Heart right ventricle (tissue), 16 donors: ENCODE results near the gene TGM5. TPM values are rescaled to one million over a fixed set of nuclear protein-coding genes. Genes with fewer than 3 reads are reported as not detected.
A peak's percentile ranks its signal among the peaks of the same experiment; 100 is the strongest.

ENCODE experiments used
- ATAC-seq, 8 donors: fragments of 200-7000 bp; cut with Tn5 transposase; one replicate each; pipeline ENCODE4 v1.9.1; 2020; ENCODE audit warnings: mild to moderate bottlenecking in 8 of 8, moderate library complexity in 8 of 8, moderate number of reproducible peaks in 1 of 8
- DNase-seq, 2 donors: peaks; one replicate each; pipeline ENCODE4 v3.0.0-alpha.2; 2020
- H3K27ac ChIP-seq, 10 donors: fragments of 200-600 bp; sonication (generic) in 2 of 10; one replicate each; pipeline versions ENCODE4 v1.5.0 to v1.8.0; 2020 to 2022; ENCODE audit warnings: mild to moderate bottlenecking in 3 of 10
- H3K27me3 ChIP-seq, 7 donors: fragments of 200-600 bp; one replicate each; pipeline ENCODE4 v1.8.0; 2021 to 2022; ENCODE audit warnings: mild to moderate bottlenecking in 2 of 7
- H3K36me3 ChIP-seq, 9 donors: fragments of 200-600 bp; sonication (generic) in 1 of 9; one replicate each; pipeline versions ENCODE4 v1.5.0 to v1.8.0; 2020 to 2022; ENCODE audit warnings: mild to moderate bottlenecking in 2 of 9
- H3K4me1 ChIP-seq, 9 donors: fragments of 200-600 bp; sonication (generic) in 1 of 9; one replicate each; pipeline versions ENCODE4 v1.5.0 to v1.8.0; 2020 to 2022; ENCODE audit warnings: mild to moderate bottlenecking in 4 of 9
- H3K4me3 ChIP-seq, 10 donors: fragments of 200-600 bp; sonication (generic) in 2 of 10; one replicate each; pipeline versions ENCODE4 v1.5.0 to v1.8.0; 2020 to 2022; ENCODE audit warnings: mild to moderate bottlenecking in 7 of 10, moderate library complexity in 2 of 10
- H3K9me3 ChIP-seq, 11 donors: fragments of 200-600 bp in 10 of 11; sonication (generic) in 2 of 11; one replicate each; pipeline versions ENCODE4 v1.5.0 to v1.8.0; 2013 to 2022; ENCODE audit warnings: mild to moderate bottlenecking in 2 of 11, control low read depth in 1 of 11, moderate library complexity in 1 of 11
- CTCF ChIP-seq, 9 donors: fragments of 200-600 bp; sonication (generic) in 2 of 9; IDR thresholded peaks; one replicate each; pipeline versions ENCODE4 v1.5.0 to v1.8.0; 2021 to 2022; ENCODE audit warnings: antibody characterized with exemption in 9 of 9, mild to moderate bottlenecking in 5 of 9, moderate library complexity in 1 of 9
- WGBS, 2 donors: extraction: QIAGEN DNeasy Blood & Tissue Kit; methylation state at CpG; one replicate each; pipeline ENCODE4 v1.1.7; 2013; ENCODE audit warnings: inconsistent platforms in 1 of 2; 5-methylcytosine and 5-hydroxymethylcytosine counted together
- intact Hi-C, 10 donors: fragments of 100-400 bp; cut with DNase I; formaldehyde crosslinking; loops; one replicate each; pipeline versions ENCODE4 v1.11.1 to v1.14.2; 2022
- polyA plus RNA-seq, 2 donors: library from polyadenylated mRNA; stranded (reverse); fragments of 200-250 nt; gene quantifications; one replicate each; pipeline ENCODE4 v1.2.3, GENCODE V29; 2013
- total RNA-seq, 10 donors: library from RNA; stranded (reverse); fragmentation: NEBNext Ultra II Directional in 3 of 10; extraction: Animal tissue kit (Norgen Biotek cat#: 25700) in 3 of 10; gene quantifications; one replicate each; pipeline versions ENCODE4 v1.2.1 to v1.2.4, GENCODE V29; 2021 to 2023
- donor health status: Arrhythmogenic right ventricular cardiomyopathy.
- donor health status: ischemic (EF 13 %, LVEDD 7.1; RV severe dilation, severe dysfunction).
- donor health status: healthy with polysubstance abuse.
- donor health status: DM: no; HTN: yes; CAD: no.
- donor health status: DM: no; HTN: no; CAD: no.
- donor health status: ischemic (EF 25% LVEDD 6.9; RV normal size, moderate dysfunction).
- donor health status: ischemic (EF 25% LVEDD 5.7; RV mildly dilated, moderate dysfunction).
- donor health status: healthy.
- donor health status: DM: yes; HTN: yes; CAD: no.
- donor health status: Ischemic cardiomyopathy.
- donor health status: ischemic (EF 35%, LVEDD 5.7; RV mildly dilated, moderate dysfunction).
- donor health status: nonischemic (EF 11% LVEDD 7.7; RV severe dilation, severe dysfunction).
- donor health status: DM: yes; HTN: yes; CAD: no.
- donor health status: PGD.
- donor health status: ischemic (EF 29% LVEDD 5.4; RV normal size, mild dysfunction).
- donor health status: nonischemic (EF 23%, LVEDD 6.1; RV moderate dilation, normal function).

The TGM5 gene
- total and polyA plus RNA-seq, 12 donors: 0.10 TPM; not detected in 11

GRCh38 chr15:43244092-43244491, 22.6 kb downstream of the TGM5 start:
- Histone ChIP-seq H3K9me3 (peaks cover 0 to 3% (median 0%) of the 10 kb centered on the region in 11 donors), H3K27ac (no peak overlapping the region), H3K36me3 (no peaks in the 10 kb centered on the region), H3K27me3 (peaks cover 0 to 5% (median 0%) of the 10 kb centered on the region in 7 donors), H3K4me3 (no peak overlapping the region), H3K4me1 (peaks cover 0 to under 1% (median 0%) of the 10 kb centered on the region in 9 donors)
- WGBS, 2 donors: 88 to 90% methylated on average over 4 of the region's 4 CpGs
- no peak for TF ChIP-seq CTCF (IDR thresholded peaks at IDR 0.05)
- ATAC-seq (no peak), DNase-seq (no peak)
- intact Hi-C loops: no loop called here

- Histone ChIP-seq H3K36me3 (no peaks in the 10 kb centered on the region), H3K9me3 (peaks cover 0 to 3% (median 0%) of the 10 kb centered on the region in 11 donors), H3K27me3 (peaks cover 0 to 5% (median 0%) of the 10 kb centered on the region in 7 donors), H3K4me3 (no peak overlapping the region), H3K4me1 (no peaks in the 10 kb centered on the region), H3K27ac (no peak overlapping the region)
- intact Hi-C loops: no loop called here
- 90 to 94% methylated on average over 2 of the region's 2 CpGs for WGBS, 2 donors
- ATAC-seq: no peak
- no peak for TF ChIP-seq CTCF (IDR thresholded peaks at IDR 0.05)
- no peak for DNase-seq
Observed at GRCh38 chr15:43243020-43243645, 23.6 kb downstream of the TGM5 start.

- no peak for ATAC-seq
- no peaks in the 10 kb centered on the region for H3K36me3 ChIP-seq
- intact Hi-C loops: no loop called here
- no peak for DNase-seq
- no peak overlapping the region for H3K4me3 ChIP-seq
- no peak for TF ChIP-seq CTCF (IDR thresholded peaks at IDR 0.05)
- WGBS, 2 donors: 79 to 80% methylated on average over 5 of the region's 5 CpGs
- H3K27ac ChIP-seq: no peak overlapping the region
- no peaks in the 10 kb centered on the region for H3K4me1 ChIP-seq
- peaks cover 0 to 3% (median 0%) of the 10 kb centered on the region in 11 donors for H3K9me3 ChIP-seq
- peaks cover 0 to 5% (median 0%) of the 10 kb centered on the region in 7 donors for H3K27me3 ChIP-seq
Observed at GRCh38 chr15:43242616-43243015, 24.1 kb downstream of the TGM5 start.

- no peak overlapping the region for H3K4me3 ChIP-seq
- no peaks in the 10 kb centered on the region for H3K9me3 ChIP-seq
- WGBS, 2 donors: 67 to 82% methylated on average over 1 of the region's 1 CpG
- no peaks in the 10 kb centered on the region for H3K4me1 ChIP-seq
- DNase-seq: no peak
- ATAC-seq: peak in 7 of 8 donors; percentile 40 to 92 (median 71)
- intact Hi-C loops: no loop called here
- H3K36me3 ChIP-seq: no peaks in the 10 kb centered on the region
- H3K27me3 ChIP-seq: peaks cover 0 to 5% (median 0%) of the 10 kb centered on the region in 7 donors
- no peak for TF ChIP-seq CTCF (IDR thresholded peaks at IDR 0.05)
- H3K27ac ChIP-seq: no peak overlapping the region
Observed at GRCh38 chr15:43241100-43241499, 25.6 kb downstream of the TGM5 start.
